Measurements from ENCODE around the gene OR52I1. TPM values are rescaled to one million over a fixed set of nuclear protein-coding genes. Genes with fewer than 3 reads are reported as not detected.

The OR52I1 gene
- not detected for total RNA-seq

- no peak for DNase-seq (ENCODE audit: low spot score)
Measured at GRCh38 chr11:4593739-4594138, at the start of gene OR52I1. Gene OR52I1 (plus strand): TSS chr11:4594039. CDS start chr11:4594039, 0 bp downstream.

- no peak for DNase-seq (ENCODE audit: low spot score)
Measured at GRCh38 chr11:4544891-4545290, 48.9 kb upstream of the OR52I1 start, which contains the start of gene OR52M1. Gene OR52M1 (plus strand): TSS chr11:4545191. CDS start chr11:4545191, 0 bp downstream.

GRCh38 chr11:4546878-4547277, 47.0 kb upstream of the OR52I1 start:
- no peak for DNase-seq (ENCODE audit: low spot score)

GRCh38 chr11:4547416-4547815, 46.4 kb upstream of the OR52I1 start:
- no peak for DNase-seq (ENCODE audit: low spot score)

- DNase-seq (ENCODE audit: low spot score), result no peak
Measured at GRCh38 chr11:4551346-4551979, 42.4 kb upstream of the OR52I1 start.

GRCh38 chr11:4559527-4560440, 34.1 kb upstream of the OR52I1 start:
- no peak for DNase-seq (ENCODE audit: low spot score)

GRCh38 chr11:4560467-4560866, 33.4 kb upstream of the OR52I1 start:
- DNase-seq (ENCODE audit: low spot score), result no peak

- DNase-seq (ENCODE audit: low spot score), result no peak
Measured at GRCh38 chr11:4565371-4565770, 28.5 kb upstream of the OR52I1 start.

GRCh38 chr11:4569075-4569474, 24.8 kb upstream of the OR52I1 start:
- no peak for DNase-seq (ENCODE audit: low spot score)

- no peak for DNase-seq (ENCODE audit: low spot score)
Measured at GRCh38 chr11:4576880-4577279, 17.0 kb upstream of the OR52I1 start.

- DNase-seq (ENCODE audit: low spot score), result no peak
Measured at GRCh38 chr11:4577761-4578160, 16.1 kb upstream of the OR52I1 start.

GRCh38 chr11:4578624-4579023, 15.2 kb upstream of the OR52I1 start:
- DNase-seq (ENCODE audit: low spot score), result no peak

- no peak for DNase-seq (ENCODE audit: low spot score)
Measured at GRCh38 chr11:4580124-4580523, 13.7 kb upstream of the OR52I1 start.

GRCh38 chr11:4581443-4581842, 12.4 kb upstream of the OR52I1 start, which contains the start of gene OR52I2:
Gene OR52I2 (plus strand): TSS chr11:4581743.
- DNase-seq (ENCODE audit: low spot score), result no peak

GRCh38 chr11:4589017-4589416, 4.8 kb upstream of the OR52I1 start:
- no peak for DNase-seq (ENCODE audit: low spot score)

- DNase-seq (ENCODE audit: low spot score), result no peak
Measured at GRCh38 chr11:4605057-4605456, 11.2 kb downstream of the OR52I1 start.

GRCh38 chr11:4606231-4607015, 12.6 kb downstream of the OR52I1 start:
- no peak for DNase-seq (ENCODE audit: low spot score)

GRCh38 chr11:4607096-4607495, 13.3 kb downstream of the OR52I1 start:
- no peak for DNase-seq (ENCODE audit: low spot score)

- peak; percentile 97 for DNase-seq (ENCODE audit: low spot score)
Measured at GRCh38 chr11:4607781-4608666, 14.2 kb downstream of the OR52I1 start, which contains the start of gene TRIM68. Gene TRIM68 (minus strand): TSS chr11:4608231. CDS start chr11:4605504, 2,727 bp downstream.

- DNase-seq (ENCODE audit: low spot score), result no peak
Measured at GRCh38 chr11:4610258-4610935, 16.6 kb downstream of the OR52I1 start.
